ENCODE results near the gene KCNN3.

KCNN3 gene

DNA sequence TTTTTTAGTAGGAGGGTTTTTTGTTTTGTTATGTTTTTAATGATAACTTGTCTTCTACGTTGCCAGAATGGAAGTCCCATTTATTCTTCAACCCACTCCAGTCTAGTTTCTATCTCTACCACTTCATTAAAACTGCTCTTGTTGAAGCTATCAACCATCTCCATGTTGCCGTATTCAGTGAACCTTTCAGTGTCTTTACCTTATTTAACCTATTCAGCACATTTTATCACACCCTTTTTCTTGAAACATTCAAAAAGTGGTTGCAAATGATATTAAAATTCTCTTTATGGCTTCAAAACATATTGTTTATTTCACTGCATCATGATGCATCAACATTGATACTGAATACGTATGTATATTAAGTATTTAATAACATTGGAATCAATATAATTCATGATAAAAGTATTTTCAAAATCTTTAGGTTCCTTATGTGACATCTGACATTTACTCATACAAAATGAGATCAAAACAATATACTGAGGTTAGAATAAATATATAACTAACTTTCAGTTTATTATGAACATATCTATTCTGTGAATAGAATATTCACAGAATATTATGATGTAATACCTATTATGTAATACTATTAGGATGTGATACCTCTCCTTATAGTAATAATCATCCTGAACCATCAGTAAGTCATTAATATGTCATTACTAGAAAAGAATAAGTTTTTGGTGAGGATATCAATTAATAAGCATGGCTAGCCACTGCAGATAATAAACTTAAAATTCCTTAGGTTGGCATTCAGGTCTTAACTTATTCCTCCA, 210.1 kb downstream of the KCNN3 start:
- DNase-seq (ENCODE audit: low spot score) = no peak

DNA sequence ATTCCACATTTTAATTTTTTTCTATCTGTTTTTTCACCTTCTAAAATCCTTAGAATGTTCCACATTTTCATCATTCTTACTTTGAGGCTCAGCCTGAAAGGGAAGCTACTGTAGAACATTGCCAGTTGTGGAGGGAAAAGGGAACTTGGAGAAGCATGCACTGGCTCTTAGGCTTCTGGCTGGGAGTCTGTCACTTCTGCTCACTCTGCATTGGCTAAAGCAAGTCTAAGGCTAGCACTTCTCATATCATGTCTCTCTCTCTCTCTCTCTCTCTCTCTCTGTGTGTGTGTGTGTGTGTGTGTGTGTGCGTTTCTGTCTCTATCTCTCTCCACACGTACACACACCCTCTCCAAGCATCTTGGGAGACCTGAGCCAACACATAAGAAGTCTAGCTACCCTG, 212.5 kb downstream of the KCNN3 start:
- DNase-seq (ENCODE audit: low spot score) = no peak

- no peak for DNase-seq (ENCODE audit: low spot score)
Measured at GRCh38 chr1:154652893-154653292, 217.2 kb downstream of the KCNN3 start.
